Psoas muscle (tissue), 8 donors: Measurements from ENCODE around the gene KCNAB1. TPM values are rescaled to one million over a fixed set of nuclear protein-coding genes. Genes with fewer than 3 reads are reported as not detected.

ENCODE experiments used
- ATAC-seq, 4 donors: fragments of 200-7000 bp; cut with Tn5 transposase; one replicate each; pipeline ENCODE4 v1.9.1; 2020; ENCODE audit warnings: moderate library complexity in 3 of 4, mild to moderate bottlenecking in 2 of 4
- DNase-seq, 2 donors: peaks; one replicate each; pipeline ENCODE4 v3.0.0-alpha.2; 2020
- H3K27ac ChIP-seq: fragments of 200-600 bp; one replicate; pipeline ENCODE4 v1.8.0; 2022
- H3K27me3 ChIP-seq, 3 donors: fragments of 200-600 bp in 1 of 3; one replicate each; pipeline versions ENCODE4 v1.6.1 to v1.8.0; 2013 to 2022; ENCODE audit warnings: low read length in 2 of 3, mild to moderate bottlenecking in 2 of 3, moderate library complexity in 1 of 3; ENCODE audit not compliant: insufficient read depth in 3 of 3
- H3K36me3 ChIP-seq, 2 donors: fragments of 200-600 bp in 1 of 2; one replicate each; pipeline versions ENCODE4 v1.6.1 to v1.8.0; 2013 to 2022; ENCODE audit warnings: low read depth in 1 of 2, mild to moderate bottlenecking in 1 of 2, moderate library complexity in 1 of 2; ENCODE audit not compliant: insufficient read depth in 1 of 2
- H3K4me1 ChIP-seq: fragments of 200-600 bp; one replicate; pipeline ENCODE4 v1.8.0; 2022
- H3K4me3 ChIP-seq: fragments of 200-600 bp; one replicate; pipeline ENCODE4 v1.8.0; 2022; ENCODE audit warnings: mild to moderate bottlenecking
- H3K9me3 ChIP-seq: fragments of 200-600 bp; one replicate; pipeline ENCODE4 v1.8.0; 2022
- CTCF ChIP-seq: fragments of 200-600 bp; IDR thresholded peaks from one replicate; pipeline ENCODE4 v1.8.0; 2022; ENCODE audit warnings: antibody characterized with exemption
- WGBS, 3 donors: extraction: QIAGEN DNeasy Blood & Tissue Kit; methylation state at CpG; one replicate each; pipeline versions ENCODE4 v1.1.6 to v1.1.7; 2013; 5-methylcytosine and 5-hydroxymethylcytosine counted together
- intact Hi-C, 2 donors: fragments of 100-400 bp; cut with DNase I; formaldehyde crosslinking; loops; one replicate each; pipeline versions ENCODE4 v1.11.0 to v1.14.2; 2022
- polyA plus RNA-seq, 3 donors: library from polyadenylated mRNA; stranded (reverse); fragments of 200-250 nt; gene quantifications; one replicate each; pipeline ENCODE4 v1.2.3, GENCODE V29; 2013
- total RNA-seq, 4 donors: library from RNA; stranded (reverse); fragmentation: NEBNext Ultra II Directional in 2 of 4; extraction: Animal tissue kit (Norgen Biotek cat#: 25700) in 2 of 4; gene quantifications; one replicate each; pipeline versions ENCODE4 v1.2.1 to v1.2.4, GENCODE V29; 2021 to 2023
- donor health status: healthy with polysubstance abuse.
- donor health status: DM: no; HTN: no; CAD: no; lungs with moderate emphysema.
- donor health status: Bipolar disorder and iron deficiency.
- donor health status: healthy.
- donor health status: DM: yes; HTN: yes; CAD: no.
- donor health status: DM: no; HTN: no; CAD: no.
- donor health status: DM: no; HTN: no; CAD: no.
- donor health status: DM: yes; HTN: yes; CAD: no.

Gene KCNAB1
- total and polyA plus RNA-seq, 7 donors = 0.66 to 3.1 (median 0.91) TPM

- intact Hi-C loops = no loop called here
- WGBS, 3 donors = 61 to 67% (median 61%) methylated on average over 5 of the region's 5 CpGs
- no peak for DNase-seq
- no peak overlapping the region for H3K27ac ChIP-seq
- H3K36me3 ChIP-seq = no peaks in the 10 kb centered on the region
- no peaks in the 10 kb centered on the region for H3K9me3 ChIP-seq
- TF ChIP-seq CTCF = no peak
- no peak for ATAC-seq
- H3K4me1 ChIP-seq = no peaks in the 10 kb centered on the region
- H3K4me3 ChIP-seq = no peak overlapping the region
- H3K27me3 ChIP-seq = peaks cover 0 to 2% (median 0%) of the 10 kb centered on the region in 3 donors
Measured at GRCh38 chr3:156246961-156247725, 126.8 kb downstream of the KCNAB1 start.

- Histone ChIP-seq H3K36me3 (no peaks in the 10 kb centered on the region), H3K9me3 (no peaks in the 10 kb centered on the region), H3K27me3 (no peaks in the 10 kb centered on the region), H3K4me1 (no peaks in the 10 kb centered on the region), H3K4me3 (no peak overlapping the region), H3K27ac (no peak overlapping the region)
- ATAC-seq = no peak
- WGBS, 3 donors = 94 to 100% (median 94%) methylated on average over 1 of the region's 1 CpG
- no peak for DNase-seq
- intact Hi-C loops = no loop called here
- TF ChIP-seq CTCF = no peak
Measured at GRCh38 chr3:156250550-156250949, 130.2 kb downstream of the KCNAB1 start.

GRCh38 chr3:156251424-156251823, 131.0 kb downstream of the KCNAB1 start:
- TF ChIP-seq CTCF = no peak
- Histone ChIP-seq H3K27ac (no peak overlapping the region), H3K36me3 (no peaks in the 10 kb centered on the region), H3K4me1 (no peaks in the 10 kb centered on the region), H3K27me3 (no peaks in the 10 kb centered on the region), H3K4me3 (no peak overlapping the region), H3K9me3 (no peaks in the 10 kb centered on the region)
- intact Hi-C loops = no loop called here
- WGBS, 3 donors = 61 to 64% (median 62%) methylated on average over 4 of the region's 4 CpGs
- no peak for DNase-seq
- ATAC-seq = no peak

GRCh38 chr3:156252656-156253055, 132.3 kb downstream of the KCNAB1 start:
- no peak for TF ChIP-seq CTCF
- WGBS, 3 donors = 75 to 79% (median 77%) methylated on average over 3 of the region's 3 CpGs
- no peak overlapping the region for H3K27ac ChIP-seq
- no peaks in the 10 kb centered on the region for H3K27me3 ChIP-seq
- H3K4me3 ChIP-seq = no peak overlapping the region
- no peaks in the 10 kb centered on the region for H3K9me3 ChIP-seq
- no peak for DNase-seq
- ATAC-seq = no peak
- intact Hi-C loops = no loop called here
- no peaks in the 10 kb centered on the region for H3K36me3 ChIP-seq
- H3K4me1 ChIP-seq = no peaks in the 10 kb centered on the region

- ATAC-seq = no peak
- Histone ChIP-seq H3K27me3 (no peaks in the 10 kb centered on the region), H3K9me3 (no peaks in the 10 kb centered on the region), H3K4me1 (no peaks in the 10 kb centered on the region), H3K36me3 (no peaks in the 10 kb centered on the region), H3K27ac (no peak overlapping the region), H3K4me3 (no peak overlapping the region)
- DNase-seq = no peak
- 76 to 78% (median 78%) methylated on average over 1 of the region's 1 CpG for WGBS, 3 donors
- TF ChIP-seq CTCF = no peak
- intact Hi-C loops = no loop called here
Measured at GRCh38 chr3:156253150-156253549, 132.8 kb downstream of the KCNAB1 start.
